Measurements from ENCODE around the gene P2RX7.

P2RX7 gene

DNA sequence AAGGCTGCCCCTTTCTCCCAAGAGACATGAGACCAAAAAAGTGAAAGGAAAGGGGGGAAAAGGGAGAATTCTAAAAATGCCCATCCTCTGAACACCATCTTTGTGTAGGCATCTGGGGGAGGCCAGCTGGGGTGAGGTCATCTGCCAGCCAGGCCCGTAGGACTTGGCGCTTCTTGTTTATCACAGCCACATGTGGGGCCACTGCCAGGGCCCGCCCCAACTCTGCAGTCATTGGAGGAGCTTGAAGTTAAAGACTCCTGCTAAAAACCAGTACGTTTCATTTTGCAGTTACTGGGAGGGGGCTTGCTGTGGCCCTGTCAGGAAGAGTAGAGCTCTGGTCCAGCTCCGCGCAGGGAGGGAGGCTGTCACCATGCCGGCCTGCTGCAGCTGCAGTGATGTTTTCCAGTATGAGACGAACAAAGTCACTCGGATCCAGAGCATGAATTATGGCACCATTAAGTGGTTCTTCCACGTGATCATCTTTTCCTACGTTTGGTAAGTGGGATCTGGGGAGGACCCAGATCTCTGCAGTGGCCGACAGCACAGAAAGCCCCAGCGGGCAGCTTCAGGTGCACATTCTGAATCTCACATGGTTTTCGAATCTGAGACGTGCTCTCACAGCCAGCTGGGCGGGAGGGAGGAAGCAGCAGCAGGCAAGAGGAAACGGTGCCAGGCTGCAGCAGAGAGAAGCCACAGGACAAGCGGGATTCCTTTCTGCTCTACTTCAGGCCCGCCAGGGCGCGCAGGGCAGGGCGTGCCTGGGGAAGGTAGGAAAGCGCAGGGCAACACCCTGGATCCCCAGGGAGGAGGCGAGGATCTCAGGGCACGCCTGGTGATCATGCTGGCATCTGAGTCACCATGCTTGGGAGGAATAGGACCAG is at the start of gene P2RX7:
Gene P2RX7 (plus strand): TSS at position 276 of the 881 bp plus-strand sequence. CDS start 95 bp downstream, at position 371.
- ATAC-seq (peak; percentile 48), DNase-seq (peak; percentile 60)

DNA sequence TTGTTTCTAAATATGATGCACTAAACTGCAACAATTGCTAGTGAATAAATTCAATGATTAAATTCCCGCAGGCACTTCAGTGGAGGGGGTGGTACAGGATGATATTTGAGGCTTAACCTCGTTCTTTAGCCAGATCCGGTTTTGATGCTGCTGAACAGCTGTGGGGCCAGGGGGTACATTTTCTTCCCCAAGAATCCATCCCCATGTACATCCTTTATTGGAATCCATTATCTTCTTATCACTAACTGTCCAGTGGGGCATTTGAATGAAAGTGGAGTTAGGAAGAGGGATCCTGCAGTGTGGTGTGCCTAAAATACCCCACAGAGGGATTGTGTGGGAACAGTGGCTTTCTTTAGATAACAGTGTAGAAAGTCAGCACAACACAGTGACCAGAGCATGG is 48.4 kb upstream of the P2RX7 start:
- ATAC-seq (no peak), DNase-seq (no peak)

DNA sequence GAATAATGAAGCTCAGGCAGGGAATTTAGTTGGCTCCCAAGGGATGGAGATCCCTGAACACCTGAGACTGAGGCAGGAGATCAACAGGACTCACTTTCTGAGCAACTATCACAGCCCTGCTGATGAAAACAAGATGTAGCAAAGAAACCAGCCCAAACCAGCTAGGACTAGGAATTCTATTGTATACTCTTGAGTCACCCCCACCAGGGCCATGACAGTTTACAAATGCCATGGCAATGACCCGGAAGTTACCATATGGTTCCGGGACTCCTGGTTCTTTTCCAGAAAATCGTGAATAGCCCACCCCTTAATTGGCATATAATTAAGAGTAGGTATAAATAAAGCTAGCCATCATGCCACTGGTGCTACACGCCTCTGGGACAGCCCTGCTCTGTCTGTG is 47.6 kb upstream of the P2RX7 start:
- ATAC-seq (no peak), DNase-seq (no peak)

DNA sequence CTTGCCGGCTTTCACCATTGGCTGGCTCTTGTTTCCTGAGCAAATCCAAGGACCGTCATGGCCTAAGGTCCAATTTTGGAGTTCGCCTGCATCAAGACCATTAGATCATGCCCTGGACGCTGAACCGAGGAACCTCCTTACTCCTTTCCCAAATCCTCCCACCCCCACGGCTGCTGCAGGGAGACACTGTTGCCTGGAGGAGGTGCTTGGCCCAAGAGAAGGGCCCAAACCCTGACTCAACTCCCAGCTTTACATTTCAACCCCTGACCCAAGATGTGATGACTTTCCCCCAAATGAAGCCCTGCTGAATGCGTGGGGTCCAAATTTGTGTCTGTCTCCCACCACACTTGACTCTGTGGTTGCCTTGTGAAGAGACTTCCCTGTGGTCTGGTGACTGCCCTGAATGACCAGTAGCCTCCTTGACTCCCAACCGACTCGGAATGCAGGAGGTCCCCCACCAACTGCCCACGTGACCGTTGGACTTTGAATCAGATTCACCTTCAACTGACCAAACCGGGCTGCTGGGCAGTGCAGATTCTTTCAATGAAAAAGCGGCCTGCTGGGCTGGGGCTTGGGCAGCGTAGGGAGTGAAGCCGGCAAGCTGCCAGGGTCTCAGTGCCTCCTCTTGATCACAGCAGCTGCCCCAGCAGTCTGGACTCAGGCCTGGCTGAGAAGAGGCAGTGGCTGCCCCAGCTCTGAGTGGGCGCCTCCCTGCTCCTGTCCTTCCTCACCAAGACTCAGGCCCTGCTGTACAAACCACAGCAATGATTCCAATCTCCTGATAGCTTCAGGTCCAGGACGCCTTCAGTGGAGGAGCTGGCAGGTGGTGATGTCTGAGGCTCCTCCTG is 46.9 kb upstream of the P2RX7 start:
- ATAC-seq (no peak), DNase-seq (no peak)

DNA sequence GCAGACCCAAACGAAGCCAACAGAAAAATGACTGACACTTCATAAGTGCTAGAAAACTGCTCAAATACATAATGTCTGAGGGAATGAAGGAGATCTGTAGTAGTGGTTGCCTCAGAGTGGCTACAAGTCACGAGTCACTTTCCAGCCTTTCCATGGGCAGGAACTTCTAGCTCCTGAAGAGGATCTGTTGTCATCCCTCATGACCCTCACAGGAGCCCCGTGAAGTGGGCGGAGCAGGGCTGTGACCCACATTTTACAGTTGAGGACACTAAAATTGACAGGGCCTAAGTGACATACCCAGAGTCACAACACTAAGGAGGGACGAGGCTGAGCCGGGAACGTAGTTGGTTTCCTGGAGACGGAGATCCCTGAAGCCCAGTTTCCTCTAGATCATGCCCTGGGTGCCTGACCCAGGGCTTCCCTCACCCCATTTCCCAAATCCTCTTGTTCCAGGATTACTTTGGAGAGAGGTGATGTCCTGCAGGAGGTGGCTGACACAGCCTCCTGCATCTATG is 45.8 kb upstream of the P2RX7 start:
- DNase-seq (no peak), ATAC-seq (no peak)

DNA sequence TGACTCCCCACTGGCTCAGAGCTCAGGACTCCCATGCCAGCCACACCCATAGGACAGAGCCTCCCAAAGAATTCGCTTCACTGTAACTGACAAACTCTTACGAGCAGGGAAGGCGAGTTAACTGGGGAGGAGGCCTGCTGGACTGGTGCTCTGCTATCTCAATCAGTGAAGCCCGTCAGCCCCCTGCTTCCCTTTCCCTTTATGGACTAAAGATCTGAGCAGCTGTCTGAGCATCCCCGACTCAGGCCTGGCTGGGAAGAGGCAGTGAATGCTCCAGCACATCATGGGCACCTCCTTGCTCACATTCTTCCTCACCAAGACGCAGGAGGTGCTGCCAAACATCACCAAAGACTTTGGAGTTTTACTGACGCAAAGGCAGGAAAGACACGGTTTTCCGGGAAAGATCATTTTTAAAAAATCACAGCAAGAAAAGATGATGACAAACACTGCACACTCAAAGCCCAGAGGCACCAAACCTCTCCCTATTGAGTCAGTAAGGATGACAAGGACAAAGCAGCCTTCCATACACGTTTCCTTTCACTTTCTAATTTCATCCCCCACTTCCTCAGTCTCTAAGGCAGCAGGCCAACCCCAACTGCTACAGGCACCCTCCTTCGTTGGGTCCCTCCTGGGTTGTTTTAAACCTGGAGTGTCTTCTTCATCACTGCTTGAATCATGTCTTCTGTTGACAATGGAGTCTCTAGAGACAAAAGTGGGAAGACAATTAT is 45.0 kb upstream of the P2RX7 start:
- ATAC-seq (peak; percentile 34), DNase-seq (no peak)

DNA sequence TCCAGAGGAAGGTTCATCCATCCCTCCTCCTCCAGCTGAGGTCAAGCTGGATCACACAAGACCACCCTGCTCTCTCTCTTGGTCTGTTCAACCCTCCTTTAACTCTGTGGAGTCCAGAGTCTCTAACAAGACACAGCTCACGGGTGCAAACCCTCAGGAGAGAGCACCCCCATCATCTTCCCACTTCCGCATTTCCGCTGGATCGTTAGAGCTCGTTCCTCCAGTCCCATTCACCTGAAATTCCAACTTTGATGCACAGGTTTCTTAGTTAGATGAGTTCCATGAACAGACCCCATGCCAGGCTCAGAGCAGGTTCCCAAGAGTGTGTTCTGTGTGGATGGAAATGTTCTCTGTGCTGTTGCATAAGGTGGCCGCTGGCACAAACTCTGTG is 44.5 kb upstream of the P2RX7 start:
- DNase-seq (no peak), ATAC-seq (no peak)

DNA sequence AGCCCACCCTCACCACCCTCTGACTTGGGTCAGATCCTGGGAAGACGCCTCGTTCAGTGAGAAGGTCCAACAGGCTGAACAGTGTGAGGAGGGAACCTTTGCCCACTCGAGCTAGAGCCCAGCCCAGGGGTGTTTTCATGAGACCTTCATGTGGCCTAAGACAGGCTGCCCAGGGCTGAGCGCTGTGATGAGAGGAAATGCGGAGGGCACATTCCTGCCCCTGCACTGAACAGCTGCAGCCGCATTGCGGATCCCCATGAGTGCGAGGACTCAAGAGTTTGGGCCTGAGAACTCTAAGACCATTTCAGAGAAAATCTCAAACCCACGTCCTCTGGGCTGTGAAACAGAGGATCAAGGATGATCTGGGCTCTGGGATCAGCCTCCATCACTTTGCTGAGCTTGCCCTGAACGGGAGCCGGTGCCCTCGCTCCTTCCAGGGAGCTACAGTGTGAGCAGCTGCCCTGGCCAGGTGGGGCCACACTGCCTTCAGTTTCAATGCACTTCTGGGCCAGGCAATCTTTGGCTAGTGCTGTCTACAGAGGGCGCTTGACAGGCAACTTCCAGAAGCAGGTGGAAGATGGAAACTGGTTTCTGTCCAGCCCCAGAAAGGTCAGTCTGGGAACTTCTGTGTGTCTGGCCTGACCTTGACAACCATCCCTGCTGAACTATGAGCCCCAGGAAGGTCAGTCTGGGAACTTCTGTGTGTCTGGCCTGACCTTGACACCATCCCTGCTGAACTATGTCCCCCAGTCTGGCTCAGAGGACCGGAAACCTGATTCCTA is 43.5 kb upstream of the P2RX7 start:
- ATAC-seq, result no peak
- no peak for DNase-seq

DNA sequence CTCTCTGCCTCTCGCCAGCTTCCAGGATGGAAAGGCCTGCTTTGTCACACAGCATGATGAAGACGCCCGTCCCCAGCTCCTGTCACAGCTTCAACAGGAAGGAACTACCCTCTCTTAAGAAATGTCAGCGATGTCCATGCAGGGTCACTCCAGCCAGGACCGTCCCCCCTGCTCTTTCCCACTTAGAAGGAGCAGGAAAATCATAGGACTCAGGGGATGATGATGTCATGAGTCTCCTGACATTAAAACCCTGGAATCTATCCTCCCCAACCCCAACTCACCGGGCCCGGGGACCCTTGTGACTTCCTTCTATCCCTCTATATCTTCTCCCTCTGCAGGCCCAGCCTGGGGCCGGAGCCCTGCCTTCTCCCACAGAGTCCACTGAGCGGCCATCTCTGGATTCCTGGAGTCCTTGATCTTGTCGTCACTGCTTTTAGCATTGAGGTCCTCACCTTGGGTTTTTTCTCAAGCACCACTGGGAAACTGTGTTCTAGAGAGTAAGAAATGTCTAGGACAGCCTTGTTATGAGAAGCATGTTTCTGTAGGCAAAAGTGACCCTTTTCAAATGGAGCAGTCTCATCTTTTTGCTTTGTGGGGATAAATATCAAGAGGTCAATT is 42.8 kb upstream of the P2RX7 start:
- ATAC-seq (no peak), DNase-seq (no peak)

DNA sequence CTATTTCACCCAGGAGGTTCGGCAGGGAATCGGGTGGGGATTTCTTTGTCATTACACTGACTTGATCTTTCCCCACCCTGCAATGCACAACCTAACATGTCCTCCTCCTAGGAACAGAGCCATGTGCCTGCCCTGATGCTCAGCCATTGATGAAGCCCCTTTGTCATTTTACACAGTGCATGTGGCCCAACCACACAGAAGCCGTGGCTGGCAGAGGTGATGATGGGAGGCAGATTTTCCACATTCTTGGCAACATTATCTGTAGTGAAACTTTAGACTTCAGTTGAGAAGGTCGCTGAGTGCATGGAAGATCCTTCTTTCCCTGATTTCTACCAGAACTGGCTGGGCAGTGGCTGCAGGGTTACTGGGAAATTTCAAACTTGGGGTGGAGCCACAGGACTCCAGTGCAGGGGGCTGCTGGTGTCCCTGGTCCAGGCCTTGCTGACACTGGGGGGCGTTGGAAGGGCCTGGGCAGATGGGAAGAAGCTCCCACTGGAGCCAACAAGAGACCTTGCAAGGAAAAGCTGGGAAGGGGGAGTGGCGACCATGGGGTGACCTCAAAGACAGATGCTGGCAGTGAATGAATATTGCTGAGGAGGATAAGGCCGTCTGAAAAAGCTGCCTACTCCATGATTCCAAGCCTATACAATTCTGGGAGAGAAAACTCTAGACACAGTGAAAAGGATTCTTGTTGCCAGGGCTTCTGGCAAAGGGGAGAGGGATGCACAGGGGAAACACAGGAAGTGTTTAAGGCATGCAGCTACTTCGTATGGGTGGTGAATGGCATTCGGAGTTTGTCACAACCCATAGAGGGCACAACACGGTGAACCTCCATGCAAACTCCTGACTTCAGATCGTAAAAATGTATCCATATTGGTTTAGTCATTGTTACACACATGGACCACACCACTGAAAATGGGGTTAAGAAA is 41.8 kb upstream of the P2RX7 start:
- DNase-seq, result no peak
- no peak for ATAC-seq

DNA sequence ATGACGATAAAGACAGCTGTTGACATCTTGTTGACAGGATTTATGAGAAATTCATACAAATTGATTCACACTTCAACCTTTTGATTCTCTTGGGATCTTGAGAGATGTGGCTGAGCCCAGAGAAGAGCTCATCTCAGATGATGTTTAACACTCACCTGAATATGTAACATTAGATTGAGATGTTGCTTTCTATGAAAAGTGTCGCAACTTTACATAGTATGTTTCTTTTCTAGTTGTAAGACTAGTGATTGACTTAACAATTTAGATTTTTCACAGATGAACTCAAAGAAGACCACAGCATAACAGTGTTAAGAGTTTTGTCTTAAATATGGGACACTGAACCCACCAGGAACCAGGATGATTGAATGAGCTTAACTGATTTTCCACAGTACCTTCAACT is 40.6 kb upstream of the P2RX7 start:
- no peak for ATAC-seq
- no peak for DNase-seq

DNA sequence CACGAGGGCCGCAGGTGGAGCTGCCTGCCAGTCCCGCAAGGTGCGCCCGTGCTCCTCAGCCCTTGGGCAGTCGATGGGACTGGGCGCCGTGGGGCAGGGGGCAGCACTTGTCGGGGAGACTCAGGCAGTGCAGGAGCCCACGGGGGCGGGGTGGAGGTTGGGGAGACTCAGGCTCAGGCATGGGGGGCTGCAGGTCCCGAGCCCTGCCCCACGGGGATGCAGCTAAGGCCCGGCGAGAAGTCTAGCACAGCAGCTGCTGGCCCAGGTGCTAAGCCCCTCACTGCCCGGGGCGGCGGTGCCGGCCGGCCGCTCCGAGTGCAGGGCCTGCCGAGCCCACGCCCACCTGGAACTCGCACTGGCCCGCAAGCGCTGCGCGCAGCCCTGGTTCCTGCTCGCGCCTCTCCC is 39.2 kb upstream of the P2RX7 start:
- DNase-seq, result no peak
- ATAC-seq, result no peak

DNA sequence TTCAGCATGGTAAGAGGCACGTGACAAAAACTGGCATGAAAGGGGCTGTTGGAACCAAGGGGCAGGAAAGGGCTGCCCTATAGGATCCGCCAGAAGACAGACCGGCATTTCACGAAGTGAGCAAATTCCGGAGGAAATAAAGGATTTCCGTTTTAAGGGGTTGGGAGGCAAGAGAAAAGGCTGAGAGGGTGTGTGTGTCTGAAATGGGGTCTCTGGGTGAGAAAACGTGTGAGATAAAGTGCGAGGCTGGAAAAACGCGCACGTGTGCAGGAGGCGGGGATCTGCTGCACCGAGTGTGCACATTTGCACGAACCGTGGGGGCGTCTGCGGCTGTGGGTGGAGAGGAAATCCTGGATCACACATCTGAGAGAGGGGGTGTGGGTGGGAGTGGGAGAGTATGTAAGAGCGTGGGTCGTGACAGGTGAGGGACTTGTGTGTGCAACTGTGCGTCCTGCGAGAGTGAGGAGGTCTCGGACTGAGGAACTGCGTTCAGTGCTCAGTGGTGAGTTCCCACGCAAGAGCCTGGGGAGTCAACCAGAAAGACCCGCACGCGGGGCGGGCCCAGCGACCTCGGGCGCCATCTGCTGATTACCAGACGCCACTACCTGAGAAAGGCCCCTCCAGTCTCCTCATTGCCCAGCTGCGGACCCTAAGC is 37.0 kb upstream of the P2RX7 start:
- ATAC-seq (peak; percentile 91), DNase-seq (peak; percentile 83)

DNA sequence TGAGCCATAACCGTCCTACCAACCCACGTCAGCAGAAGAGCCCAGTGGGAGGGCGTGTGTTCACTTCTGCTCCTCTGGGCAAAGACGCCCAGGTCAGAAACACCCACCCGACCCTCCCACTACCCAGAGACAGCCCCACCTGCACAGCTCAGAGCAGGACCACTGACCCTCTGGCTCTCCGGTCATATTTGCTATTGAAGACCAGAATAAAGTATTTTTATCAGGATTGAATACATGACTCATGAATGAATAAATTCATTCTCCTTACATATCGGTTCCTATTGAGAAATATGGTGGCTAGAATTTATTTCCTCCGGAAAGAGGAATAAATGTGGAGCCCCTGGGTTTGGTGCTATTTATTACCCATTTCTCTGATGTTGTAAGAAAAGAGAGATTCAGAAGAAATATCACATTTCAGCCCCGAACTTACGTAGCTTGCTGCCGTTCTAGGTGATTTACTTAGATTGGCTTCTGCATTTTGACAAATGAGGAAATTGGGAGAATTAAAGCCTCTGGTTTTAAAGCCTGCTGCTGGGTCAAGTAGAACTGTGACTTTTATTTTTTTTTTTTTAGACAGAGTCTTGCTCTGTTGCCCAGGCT is 36.4 kb upstream of the P2RX7 start:
- DNase-seq (no peak), ATAC-seq (no peak)

DNA sequence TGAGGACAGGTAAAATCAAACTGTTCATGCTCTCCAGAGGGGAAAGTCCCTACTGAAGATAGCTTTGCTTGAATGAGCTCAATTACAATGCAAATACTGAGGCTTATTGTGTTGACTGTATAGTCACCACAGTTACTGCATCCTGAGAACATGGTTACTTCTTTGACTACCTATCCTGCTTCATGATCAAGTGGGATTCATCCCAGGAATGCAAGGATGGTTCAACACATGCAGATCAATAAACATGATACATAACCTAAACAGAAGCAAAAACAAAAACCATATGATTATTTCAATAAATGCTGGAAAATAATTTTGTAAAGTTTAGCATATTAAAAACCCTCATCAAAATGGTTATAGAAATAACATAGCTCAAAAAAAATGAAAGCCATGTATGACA is 32.9 kb upstream of the P2RX7 start:
- ATAC-seq, result no peak
- DNase-seq, result no peak

DNA sequence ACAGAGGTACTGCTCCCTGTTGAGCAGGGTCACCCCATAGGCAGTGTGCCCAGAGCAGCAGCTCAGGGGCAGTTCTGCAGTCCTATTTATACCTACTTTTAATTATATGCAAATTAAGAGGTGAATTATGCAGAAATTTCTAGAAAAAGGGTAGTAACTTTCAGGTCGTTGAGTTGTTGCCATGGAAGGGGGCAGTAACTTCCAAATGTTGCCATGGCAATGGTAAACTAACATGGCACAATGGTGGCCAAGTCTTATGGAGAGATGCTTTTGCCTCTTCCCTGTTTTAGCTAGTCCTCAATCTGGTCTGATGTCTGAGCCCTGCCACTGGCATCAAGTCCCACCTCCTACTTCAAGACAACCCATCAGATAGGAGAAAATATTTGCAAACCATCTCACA is 30.4 kb upstream of the P2RX7 start:
- DNase-seq (no peak), ATAC-seq (no peak)

DNA sequence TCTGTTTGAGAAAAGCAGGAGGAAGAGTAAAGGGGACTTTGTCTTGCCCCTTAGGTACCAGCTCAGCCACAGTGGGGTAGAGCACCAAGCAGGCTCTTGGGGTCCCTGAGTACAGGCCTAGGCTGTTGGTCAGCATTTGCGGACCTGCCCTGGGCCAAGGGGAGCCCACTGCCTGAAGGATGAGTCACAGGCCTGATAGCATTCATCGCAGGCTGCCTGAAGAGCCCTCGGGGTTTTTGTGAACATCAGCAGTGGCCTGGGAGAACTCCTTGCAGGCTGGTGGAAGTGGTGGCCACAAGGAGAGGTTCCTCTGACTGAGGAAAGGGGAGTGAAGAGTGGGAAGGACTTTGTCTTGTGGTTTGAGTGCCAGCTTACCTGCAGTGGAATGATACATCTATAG is 25.0 kb upstream of the P2RX7 start:
- ATAC-seq (no peak), DNase-seq (no peak)

DNA sequence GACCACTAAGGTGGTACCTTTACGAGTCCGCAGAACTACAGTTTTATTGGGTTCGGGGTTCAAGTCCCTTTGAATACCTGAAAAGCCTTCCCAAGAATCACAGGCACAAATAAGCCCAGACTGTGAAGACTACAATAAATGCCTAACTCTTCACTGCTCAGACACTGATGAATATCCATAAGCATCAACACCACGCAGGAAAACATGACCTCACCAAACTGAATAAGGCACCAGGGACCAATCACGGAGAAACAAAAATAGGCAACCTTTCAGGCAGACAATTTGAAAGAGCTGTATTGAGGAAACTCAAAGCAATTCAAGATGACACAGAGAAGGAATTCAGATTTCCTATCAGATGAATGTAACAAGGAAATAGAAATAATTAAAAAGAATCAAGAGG is 24.2 kb upstream of the P2RX7 start:
- DNase-seq (no peak), ATAC-seq (no peak)
